Fibroblast of skin of left quadriceps (primary cell): ENCODE measurements around the gene TMEM26.

Experiments
- DNase-seq, 2 experiments: peaks; one replicate each; pipeline ENCODE4 v3.0.0-alpha.2; 2013; ENCODE audit warnings: low read depth in 2 of 2

The TMEM26 gene

DNA sequence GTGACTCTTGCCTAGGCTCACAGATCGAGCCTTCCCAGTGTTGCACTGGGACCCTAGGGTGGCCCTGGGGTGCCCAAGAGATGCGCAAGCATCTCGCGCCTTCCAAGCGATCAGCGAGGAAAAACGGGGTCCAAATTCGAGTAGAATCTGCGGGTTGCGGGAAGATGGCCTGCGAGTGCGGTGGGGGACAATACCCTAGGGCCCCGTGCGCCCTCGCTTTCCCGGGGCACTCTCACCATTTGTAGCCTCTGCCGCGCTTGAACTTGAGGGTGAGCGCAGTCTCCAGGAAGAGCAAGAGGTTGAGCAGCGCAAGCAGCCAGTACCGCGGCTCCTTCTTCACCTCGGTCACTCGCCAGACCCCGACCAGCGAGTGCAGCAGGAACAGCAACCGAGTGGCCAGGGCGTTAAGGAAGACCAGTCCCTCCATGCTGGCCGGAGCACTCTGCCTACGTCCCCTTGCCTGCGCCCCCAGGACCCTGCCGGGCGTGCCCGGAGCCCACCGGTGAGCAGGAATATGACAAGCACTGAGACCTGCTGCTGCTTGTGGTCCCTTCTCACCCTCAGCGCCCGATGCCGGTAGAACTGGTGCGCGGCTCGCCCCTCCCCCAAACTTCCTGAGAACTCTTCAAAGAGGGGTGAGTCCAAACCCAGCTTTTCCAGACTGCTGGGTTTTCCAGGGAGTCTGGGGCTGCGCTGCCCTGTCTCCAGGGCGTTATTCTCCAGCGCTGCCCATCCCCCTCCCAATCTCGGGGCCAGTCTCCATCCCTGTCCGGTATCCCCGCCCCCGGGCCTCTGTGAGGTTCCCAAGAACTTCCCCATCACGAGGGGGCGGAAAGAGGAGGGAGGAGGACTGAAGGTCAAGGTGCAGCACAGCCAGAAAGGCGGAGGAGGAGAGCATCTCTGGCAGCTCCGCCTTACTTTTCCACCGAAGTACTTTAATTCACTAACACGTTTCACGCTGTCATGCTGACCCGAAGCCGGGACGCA lies at the start of gene TMEM26:
Gene TMEM26, minus strand, starts transcription at position 727 of the 987 bp plus-strand sequence. Its CDS starts 300 bp downstream, at position 427.
- no peak for DNase-seq

- no peak for DNase-seq
Measured at GRCh38 chr10:61500460-61500859, 47.3 kb upstream of the TMEM26 start.

GRCh38 chr10:61492364-61492995 lies 39.3 kb upstream of the TMEM26 start:
- DNase-seq = no peak

- DNase-seq = peak; percentile 74 to 81
Measured at GRCh38 chr10:61487506-61487905, 34.3 kb upstream of the TMEM26 start.

DNA sequence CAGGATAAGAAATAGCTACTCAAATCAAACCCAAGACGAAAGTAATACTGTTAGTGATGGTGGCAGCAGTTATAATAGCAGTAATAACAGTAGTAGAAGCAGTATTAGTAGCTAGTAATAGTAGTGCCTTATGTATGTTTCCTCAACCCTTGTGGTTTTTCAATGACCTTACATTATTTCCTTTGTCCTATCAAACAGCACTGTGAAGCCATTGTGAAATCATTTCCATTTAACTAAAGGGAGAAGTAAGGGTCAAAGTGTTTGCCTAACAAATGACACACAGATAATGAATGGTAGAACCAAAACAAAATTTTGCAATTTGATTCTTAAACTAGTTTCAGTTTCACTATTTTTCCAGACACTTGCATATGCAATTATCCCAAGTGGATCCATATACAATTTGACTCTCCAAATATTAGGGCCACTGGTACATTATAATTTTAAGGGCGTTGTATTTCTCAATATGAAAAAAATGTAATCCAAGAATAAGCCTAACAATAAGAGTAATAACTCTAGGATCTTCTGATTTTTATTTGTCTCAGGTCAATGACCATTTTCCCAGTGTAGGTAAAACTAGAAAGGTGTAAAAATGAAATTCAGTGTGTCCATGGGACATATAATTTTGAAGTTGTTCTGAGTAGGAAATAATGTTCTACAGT lies 33.7 kb upstream of the TMEM26 start:
- DNase-seq = no peak

GRCh38 chr10:61486251-61486650 lies 33.1 kb upstream of the TMEM26 start:
- no peak for DNase-seq

GRCh38 chr10:61481597-61481996 lies 28.4 kb upstream of the TMEM26 start:
- DNase-seq = no peak

GRCh38 chr10:61480208-61480607 lies 27.0 kb upstream of the TMEM26 start:
- DNase-seq = no peak

- DNase-seq = no peak
Measured at GRCh38 chr10:61478621-61479312, 25.6 kb upstream of the TMEM26 start.

DNA sequence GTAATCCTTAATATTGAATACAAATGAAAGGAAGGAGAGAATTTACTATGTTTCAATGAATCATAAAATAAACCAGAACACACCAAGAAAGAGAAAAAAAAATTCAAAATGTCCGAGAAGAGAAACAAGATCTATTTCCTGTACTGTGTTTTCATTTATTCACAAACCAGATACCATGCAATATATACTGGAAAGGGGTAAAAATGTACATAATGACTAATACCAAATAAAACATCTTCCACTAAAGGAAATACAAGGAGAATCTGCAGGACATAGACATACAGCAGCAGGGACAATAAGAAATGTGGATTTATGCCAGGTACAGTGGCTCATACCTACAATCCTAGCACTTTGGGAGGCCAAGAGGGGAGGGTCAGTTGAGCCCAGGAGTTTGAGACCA lies 24.3 kb upstream of the TMEM26 start:
- no peak for DNase-seq

- DNase-seq = no peak
Measured at GRCh38 chr10:61476529-61476928, 23.3 kb upstream of the TMEM26 start.

DNA sequence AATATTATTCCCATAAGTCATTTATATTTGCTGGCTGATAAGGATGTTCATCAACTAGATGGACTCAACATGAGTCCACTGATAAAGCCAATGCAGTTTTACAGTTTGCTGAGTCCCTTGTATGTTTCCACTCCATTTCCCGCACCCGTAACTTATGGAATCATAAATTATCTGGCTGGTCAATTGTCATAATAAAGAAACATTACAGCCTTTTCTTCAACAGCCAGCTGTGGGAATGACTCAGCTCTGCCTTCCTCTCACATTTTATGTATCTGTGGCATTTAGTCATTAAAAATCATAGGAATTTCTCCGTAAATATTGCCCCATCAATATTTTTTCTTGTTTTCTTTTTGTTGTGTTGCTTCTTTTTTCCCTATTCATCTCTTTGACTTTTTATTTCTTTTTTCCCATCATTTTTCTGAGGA lies 22.3 kb upstream of the TMEM26 start:
- DNase-seq = no peak

GRCh38 chr10:61472090-61472674 lies 19.0 kb upstream of the TMEM26 start:
- no peak for DNase-seq

DNA sequence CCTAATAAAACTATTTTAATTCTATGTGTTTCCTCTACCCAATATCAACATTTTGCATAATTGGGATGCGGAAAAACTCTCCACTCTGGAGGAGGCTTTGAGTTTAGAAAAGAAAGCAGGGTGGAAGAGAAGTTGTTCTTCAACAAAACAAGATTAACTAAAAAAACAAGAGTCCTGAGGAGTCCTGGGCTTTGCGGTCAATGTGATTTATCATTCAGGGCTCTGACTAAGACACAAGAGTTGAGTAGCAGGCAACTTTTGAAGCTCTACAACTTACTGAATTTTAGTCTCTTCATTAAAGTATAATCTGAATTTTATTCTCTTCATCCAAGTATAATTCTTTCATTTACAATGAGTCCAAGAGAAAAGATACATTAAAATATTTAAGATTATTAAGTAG lies 18.3 kb upstream of the TMEM26 start:
- no peak for DNase-seq

DNA sequence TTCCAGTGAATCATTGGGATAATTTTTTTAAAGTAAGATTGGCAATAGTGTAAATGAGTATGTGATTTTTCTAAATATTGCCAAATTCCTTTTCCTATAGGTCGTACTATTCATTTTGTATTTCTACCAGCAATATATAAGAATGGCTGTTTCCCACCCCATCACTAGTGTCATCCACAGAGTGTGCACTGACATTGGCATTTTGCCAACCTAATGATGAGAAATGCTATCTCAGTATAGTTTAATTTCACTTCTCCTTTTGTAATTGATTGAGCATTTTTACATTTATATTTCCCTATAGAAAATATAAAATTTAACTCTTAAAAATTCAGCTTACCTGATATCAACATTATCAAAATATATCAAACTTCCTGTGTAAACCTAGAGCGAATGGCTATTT lies 17.6 kb upstream of the TMEM26 start:
- DNase-seq = no peak

- DNase-seq = no peak
Measured at GRCh38 chr10:61465901-61466632, 12.9 kb upstream of the TMEM26 start.

DNA sequence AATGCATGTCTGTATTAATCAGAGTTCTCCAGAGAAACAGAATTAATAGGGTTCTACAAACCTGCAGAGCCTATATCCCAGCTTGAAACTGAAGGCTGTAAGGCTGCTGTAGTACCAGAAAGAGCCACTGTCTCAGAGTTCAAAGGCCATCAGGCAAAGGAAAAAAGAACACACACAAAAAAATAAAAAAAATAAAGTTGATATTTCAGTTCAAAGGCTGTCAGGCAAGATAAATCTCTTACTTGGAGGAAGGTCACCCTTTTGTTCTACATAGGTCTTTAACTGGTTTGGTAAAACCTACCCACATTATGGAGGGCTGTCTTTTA lies 12.0 kb upstream of the TMEM26 start:
- no peak for DNase-seq

- DNase-seq = peak; percentile 52 to 60
Measured at GRCh38 chr10:61464461-61465170, 11.4 kb upstream of the TMEM26 start.

- peak; percentile 71 for DNase-seq
Measured at GRCh38 chr10:61463035-61463909, 10.1 kb upstream of the TMEM26 start.
